Measurements from ENCODE around the gene CIT. TPM values are rescaled to one million over a fixed set of nuclear protein-coding genes. Genes with fewer than 3 reads are reported as not detected.
A peak's percentile ranks its signal among the peaks of the same experiment; 100 is the strongest.

Gene CIT
- total and polyA plus RNA-seq, 9 of the 15 experiments (the other 6 are each of a cell fraction or from before 2014, with no cell fraction given), result 1.1 to 46.7 (median 21.3) TPM

DNA sequence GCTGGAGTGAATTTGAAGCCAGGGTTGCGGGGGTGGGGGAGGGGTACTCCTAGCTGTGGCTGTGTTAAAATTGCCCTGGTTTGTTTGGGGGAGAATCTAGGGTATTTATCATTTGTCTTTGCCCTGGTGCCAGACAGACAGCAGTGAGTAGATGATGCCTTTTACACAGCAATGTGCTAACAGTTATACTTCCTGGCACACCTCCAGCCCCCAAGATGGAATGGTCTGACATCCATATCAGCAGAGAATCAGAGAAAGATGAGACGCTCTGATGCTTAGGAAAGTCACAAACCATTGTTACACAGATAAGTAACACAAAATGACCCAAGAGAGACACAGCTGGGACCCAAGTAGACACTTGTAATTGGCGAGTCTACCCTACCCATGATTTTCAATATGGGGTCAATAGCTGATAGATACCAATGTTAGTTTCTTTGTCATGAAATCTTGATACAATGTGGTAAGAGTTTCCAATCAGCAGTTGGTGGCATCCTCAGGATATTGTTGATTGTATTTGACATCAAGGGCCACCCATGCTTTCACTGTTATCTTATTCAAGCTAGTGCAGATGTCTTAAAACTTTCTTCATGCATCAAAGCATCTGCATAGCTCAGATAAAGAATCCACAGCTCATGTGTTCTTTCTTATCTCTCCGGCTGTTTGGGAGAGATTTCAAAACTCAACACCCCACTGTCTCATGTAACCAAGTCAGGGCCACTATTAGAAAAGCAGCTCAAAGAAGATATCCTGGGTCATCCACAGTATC is 211.8 kb downstream of the CIT start (continued):
- TF ChIP-seq, protein P1, sequence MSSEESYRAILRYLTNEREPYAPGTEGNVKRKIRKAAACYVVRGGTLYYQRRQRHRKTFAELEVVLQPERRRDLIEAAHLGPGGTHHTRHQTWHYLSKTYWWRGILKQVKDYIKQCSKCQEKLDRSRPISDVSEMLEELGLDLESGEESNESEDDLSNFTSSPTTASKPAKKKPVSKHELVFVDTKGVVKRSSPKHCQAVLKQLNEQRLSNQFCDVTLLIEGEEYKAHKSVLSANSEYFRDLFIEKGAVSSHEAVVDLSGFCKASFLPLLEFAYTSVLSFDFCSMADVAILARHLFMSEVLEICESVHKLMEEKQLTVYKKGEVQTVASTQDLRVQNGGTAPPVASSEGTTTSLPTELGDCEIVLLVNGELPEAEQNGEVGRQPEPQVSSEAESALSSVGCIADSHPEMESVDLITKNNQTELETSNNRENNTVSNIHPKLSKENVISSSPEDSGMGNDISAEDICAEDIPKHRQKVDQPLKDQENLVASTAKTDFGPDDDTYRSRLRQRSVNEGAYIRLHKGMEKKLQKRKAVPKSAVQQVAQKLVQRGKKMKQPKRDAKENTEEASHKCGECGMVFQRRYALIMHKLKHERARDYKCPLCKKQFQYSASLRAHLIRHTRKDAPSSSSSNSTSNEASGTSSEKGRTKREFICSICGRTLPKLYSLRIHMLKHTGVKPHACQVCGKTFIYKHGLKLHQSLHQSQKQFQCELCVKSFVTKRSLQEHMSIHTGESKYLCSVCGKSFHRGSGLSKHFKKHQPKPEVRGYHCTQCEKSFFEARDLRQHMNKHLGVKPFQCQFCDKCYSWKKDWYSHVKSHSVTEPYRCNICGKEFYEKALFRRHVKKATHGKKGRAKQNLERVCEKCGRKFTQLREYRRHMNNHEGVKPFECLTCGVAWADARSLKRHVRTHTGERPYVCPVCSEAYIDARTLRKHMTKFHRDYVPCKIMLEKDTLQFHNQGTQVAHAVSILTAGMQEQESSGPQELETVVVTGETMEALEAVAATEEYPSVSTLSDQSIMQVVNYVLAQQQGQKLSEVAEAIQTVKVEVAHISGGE (CRISPR knock-in tag; IDR thresholded peaks at IDR 0.05), result peak in 1 of 3 experiments; percentile 92; a peak in 2 of 6 replicates
- TF ChIP-seq ZNF766 (CRISPR knock-in tag; conservative IDR thresholded peaks at IDR 0.05) (peak; percentile 98), NCOA1 (IDR thresholded peaks at IDR 0.05; ENCODE audit: low read depth) (peak; percentile 96), PRPF4 (IDR thresholded peaks at IDR 0.05; ENCODE audit: insufficient read depth, low read depth, low read length, poor library complexity, severe bottlenecking) (no peak), GATAD2A (IDR thresholded peaks at IDR 0.05) (peak; percentile 65; the same call in 1 of the 2 replicates), DDX20 (tag; IDR thresholded peaks at IDR 0.05; ENCODE audit: low read depth) (peak; percentile 85), EWSR1 (IDR thresholded peaks at IDR 0.05; ENCODE audit: borderline replicate concordance, low read depth, partially characterized antibody) (no peak), BCL6 (CRISPR knock-in tag; IDR thresholded peaks at IDR 0.05) (peak; percentile 61; the same call in 1 of the 2 replicates), SMC3 (conservative IDR thresholded peaks at IDR 0.05; ENCODE audit: insufficient read depth, low read depth, low read length) (no peak)
- TF ChIP-seq, protein P2, sequence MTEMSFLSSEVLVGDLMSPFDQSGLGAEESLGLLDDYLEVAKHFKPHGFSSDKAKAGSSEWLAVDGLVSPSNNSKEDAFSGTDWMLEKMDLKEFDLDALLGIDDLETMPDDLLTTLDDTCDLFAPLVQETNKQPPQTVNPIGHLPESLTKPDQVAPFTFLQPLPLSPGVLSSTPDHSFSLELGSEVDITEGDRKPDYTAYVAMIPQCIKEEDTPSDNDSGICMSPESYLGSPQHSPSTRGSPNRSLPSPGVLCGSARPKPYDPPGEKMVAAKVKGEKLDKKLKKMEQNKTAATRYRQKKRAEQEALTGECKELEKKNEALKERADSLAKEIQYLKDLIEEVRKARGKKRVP (CRISPR knock-in tag; IDR thresholded peaks at IDR 0.05), result peak; percentile 86
- TF ChIP-seq, protein P3, sequence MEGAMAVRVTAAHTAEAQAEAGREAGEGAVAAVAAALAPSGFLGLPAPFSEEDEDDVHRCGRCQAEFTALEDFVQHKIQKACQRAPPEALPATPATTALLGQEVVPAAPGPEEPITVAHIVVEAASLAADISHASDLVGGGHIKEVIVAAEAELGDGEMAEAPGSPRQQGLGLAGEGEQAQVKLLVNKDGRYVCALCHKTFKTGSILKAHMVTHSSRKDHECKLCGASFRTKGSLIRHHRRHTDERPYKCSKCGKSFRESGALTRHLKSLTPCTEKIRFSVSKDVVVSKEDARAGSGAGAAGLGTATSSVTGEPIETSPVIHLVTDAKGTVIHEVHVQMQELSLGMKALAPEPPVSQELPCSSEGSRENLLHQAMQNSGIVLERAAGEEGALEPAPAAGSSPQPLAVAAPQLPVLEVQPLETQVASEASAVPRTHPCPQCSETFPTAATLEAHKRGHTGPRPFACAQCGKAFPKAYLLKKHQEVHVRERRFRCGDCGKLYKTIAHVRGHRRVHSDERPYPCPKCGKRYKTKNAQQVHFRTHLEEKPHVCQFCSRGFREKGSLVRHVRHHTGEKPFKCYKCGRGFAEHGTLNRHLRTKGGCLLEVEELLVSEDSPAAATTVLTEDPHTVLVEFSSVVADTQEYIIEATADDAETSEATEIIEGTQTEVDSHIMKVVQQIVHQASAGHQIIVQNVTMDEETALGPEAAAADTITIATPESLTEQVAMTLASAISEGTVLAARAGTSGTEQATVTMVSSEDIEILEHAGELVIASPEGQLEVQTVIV (CRISPR knock-in tag; IDR thresholded peaks at IDR 0.05; ENCODE audit: borderline replicate concordance), result no peak
- TF ChIP-seq, protein P4, sequence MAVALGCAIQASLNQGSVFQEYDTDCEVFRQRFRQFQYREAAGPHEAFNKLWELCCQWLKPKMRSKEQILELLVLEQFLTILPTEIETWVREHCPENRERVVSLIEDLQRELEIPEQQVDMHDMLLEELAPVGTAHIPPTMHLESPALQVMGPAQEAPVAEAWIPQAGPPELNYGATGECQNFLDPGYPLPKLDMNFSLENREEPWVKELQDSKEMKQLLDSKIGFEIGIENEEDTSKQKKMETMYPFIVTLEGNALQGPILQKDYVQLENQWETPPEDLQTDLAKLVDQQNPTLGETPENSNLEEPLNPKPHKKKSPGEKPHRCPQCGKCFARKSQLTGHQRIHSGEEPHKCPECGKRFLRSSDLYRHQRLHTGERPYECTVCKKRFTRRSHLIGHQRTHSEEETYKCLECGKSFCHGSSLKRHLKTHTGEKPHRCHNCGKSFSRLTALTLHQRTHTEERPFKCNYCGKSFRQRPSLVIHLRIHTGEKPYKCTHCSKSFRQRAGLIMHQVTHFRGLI (CRISPR knock-in tag; IDR thresholded peaks at IDR 0.05), result peak; percentile 93
- TF ChIP-seq, protein P5, sequence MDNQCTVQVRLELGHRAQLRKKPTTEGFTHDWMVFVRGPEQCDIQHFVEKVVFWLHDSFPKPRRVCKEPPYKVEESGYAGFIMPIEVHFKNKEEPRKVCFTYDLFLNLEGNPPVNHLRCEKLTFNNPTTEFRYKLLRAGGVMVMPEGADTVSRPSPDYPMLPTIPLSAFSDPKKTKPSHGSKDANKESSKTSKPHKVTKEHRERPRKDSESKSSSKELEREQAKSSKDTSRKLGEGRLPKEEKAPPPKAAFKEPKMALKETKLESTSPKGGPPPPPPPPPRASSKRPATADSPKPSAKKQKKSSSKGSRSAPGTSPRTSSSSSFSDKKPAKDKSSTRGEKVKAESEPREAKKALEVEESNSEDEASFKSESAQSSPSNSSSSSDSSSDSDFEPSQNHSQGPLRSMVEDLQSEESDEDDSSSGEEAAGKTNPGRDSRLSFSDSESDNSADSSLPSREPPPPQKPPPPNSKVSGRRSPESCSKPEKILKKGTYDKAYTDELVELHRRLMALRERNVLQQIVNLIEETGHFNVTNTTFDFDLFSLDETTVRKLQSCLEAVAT (IDR thresholded peaks at IDR 0.05), result peak in 1 of 2 experiments; percentile 58; a peak in 2 of 4 replicates
- TF ChIP-seq, protein P6, sequence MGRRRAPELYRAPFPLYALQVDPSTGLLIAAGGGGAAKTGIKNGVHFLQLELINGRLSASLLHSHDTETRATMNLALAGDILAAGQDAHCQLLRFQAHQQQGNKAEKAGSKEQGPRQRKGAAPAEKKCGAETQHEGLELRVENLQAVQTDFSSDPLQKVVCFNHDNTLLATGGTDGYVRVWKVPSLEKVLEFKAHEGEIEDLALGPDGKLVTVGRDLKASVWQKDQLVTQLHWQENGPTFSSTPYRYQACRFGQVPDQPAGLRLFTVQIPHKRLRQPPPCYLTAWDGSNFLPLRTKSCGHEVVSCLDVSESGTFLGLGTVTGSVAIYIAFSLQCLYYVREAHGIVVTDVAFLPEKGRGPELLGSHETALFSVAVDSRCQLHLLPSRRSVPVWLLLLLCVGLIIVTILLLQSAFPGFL (CRISPR knock-in tag; IDR thresholded peaks at IDR 0.05), result 0 out of 2 replicates have a peak, but pooled peaks have one; percentile 42

Measured in K562 (cell line).